GM13976 (cell line): ENCODE results near the gene GNG3.

Source experiments
- DNase-seq: peaks from one replicate; pipeline ENCODE4 v3.0.0; 2012; ENCODE audit warnings: low spot score
- in situ Hi-C: fragments of 300-500 bp; cut with MboI; formaldehyde crosslinking; loops from one replicate; pipeline ENCODE4 v1.12.0; 2022; ENCODE audit warnings: low sequenced_read_pairs, mixed read lengths, inconsistent platforms; ENCODE audit not compliant: unreplicated experiment
- TF ChIP-seq, protein P1 (sequence below): IDR thresholded peaks from 2 replicates; pipeline ENCODE4 v1.5.1; 2012; ENCODE audit warnings: borderline replicate concordance, mild to moderate bottlenecking; ENCODE audit not compliant: insufficient read depth; ENCODE audit errors: extremely low read depth, missing control alignments, control extremely low read depth

GNG3 gene

DNA sequence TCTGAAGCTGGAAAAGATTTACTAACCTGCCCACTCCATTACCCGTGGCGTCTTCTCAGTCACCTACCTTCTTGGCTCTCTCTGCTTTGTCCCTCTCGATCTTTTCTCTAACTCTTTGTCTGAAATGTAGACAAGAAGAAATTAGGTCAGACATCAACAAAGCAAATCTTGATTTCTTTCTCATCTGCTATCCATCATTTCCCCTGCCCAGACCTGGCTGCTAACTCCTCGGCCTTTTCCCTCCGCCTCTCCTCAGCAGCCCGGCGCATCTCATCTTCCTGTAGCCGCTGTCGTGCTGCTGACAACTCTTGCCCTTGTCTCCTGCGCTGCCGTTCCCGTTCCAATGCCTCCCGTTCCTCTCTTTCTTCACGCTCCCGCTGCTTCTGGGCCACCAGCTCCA lies 29.8 kb upstream of the GNG3 start:
- TF ChIP-seq, protein P1, sequence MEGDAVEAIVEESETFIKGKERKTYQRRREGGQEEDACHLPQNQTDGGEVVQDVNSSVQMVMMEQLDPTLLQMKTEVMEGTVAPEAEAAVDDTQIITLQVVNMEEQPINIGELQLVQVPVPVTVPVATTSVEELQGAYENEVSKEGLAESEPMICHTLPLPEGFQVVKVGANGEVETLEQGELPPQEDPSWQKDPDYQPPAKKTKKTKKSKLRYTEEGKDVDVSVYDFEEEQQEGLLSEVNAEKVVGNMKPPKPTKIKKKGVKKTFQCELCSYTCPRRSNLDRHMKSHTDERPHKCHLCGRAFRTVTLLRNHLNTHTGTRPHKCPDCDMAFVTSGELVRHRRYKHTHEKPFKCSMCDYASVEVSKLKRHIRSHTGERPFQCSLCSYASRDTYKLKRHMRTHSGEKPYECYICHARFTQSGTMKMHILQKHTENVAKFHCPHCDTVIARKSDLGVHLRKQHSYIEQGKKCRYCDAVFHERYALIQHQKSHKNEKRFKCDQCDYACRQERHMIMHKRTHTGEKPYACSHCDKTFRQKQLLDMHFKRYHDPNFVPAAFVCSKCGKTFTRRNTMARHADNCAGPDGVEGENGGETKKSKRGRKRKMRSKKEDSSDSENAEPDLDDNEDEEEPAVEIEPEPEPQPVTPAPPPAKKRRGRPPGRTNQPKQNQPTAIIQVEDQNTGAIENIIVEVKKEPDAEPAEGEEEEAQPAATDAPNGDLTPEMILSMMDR, result no peak
- DNase-seq, result no peak
- in situ Hi-C loops, result no loop called here

DNA sequence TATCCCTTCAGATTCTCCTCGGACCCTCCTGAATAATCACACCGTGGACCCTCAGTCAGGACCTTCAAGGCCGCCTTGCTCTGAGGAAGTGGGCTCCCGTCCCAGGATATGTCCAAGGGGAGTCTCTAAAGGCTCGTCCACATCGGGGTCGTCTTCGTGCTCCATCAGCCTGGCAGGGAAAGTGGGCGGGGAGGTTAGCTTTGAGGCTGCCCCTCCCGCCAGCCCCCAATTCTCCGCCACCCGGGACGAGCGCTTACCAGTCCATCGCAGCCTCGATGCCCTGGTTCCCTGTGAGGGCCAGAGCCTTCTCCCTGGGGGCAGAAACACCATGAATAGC lies 29.1 kb upstream of the GNG3 start:
- in situ Hi-C loops, result no loop called here
- TF ChIP-seq, protein P1, result no peak

DNA sequence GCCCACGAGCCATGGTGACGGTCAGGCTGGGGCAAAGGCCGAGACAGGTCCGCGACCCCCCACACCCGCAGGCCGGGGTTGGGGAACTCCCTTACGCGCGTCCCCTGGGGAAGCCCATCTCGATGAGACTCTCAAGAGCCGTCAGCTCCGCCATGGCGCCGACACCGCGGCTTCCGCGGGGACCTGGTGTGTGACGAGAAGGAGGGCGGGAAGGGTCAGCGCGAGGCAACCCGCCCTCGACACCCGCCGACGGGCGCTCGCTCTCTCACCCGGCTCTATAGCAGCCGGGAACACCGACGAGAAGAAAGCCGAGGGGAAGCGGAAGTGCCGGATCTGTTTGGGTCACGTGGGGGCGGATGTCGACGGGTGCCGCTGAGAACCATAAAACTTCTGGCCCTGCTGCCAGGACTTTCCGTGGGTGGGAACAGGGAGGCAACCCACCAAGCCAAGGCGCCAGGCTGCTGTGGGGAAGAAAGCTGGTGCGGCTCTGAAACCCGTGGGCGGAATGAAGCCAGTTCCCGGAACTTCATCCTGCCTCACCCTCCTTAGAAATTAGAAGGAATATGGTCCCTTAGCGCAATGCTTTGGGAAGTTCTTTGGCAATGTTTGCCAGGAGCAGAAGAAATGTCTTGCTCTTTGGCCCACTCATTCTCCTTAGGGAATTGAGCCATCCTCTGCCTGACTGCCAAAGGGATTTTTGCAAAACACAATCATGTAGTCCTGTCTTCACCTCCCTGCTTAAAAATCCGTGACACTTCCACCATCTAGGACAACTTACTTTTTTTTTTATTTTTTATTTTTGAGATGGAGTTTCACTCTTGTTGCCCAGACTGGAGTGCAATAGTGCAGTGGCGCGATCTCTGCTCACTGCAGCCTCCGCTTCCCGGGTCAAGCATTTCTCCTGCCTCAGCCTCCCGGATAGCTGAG lies 28.4 kb upstream of the GNG3 start, which contains the start of gene UBXN1:
Gene UBXN1 (minus strand): TSS at position 304 of the 927 bp plus-strand sequence. CDS start 150 bp downstream, at position 154.
- DNase-seq, result peak; percentile 94
- in situ Hi-C loops, result no loop called here
- TF ChIP-seq, protein P1, result no peak

More for the DNA sequence above, 29.1 kb upstream of the GNG3 start:
- DNase-seq, result no peak

DNA sequence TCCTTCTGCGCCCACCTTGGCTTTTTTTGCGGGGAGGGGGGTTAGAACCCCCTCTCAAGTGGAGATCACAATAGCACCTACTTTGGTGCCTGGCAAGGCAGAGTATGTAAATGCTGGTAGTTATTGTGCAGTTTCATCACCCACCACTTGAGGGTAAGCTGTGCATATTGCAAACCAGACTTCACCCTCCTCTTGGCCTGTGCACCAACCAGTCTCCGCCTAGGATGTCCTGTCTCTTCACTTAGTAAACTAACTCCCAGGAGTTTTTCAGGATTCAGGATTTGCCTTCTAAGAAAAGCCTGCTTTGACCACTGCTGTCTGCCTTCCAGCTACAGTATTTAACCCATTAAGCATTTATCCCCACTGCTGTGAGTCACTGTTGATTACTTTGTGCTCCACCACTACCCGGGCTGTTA lies 26.6 kb upstream of the GNG3 start:
- in situ Hi-C loops, result no loop called here
- peak; percentile 64 for DNase-seq
- TF ChIP-seq, protein P1, result peak; percentile 28

DNA sequence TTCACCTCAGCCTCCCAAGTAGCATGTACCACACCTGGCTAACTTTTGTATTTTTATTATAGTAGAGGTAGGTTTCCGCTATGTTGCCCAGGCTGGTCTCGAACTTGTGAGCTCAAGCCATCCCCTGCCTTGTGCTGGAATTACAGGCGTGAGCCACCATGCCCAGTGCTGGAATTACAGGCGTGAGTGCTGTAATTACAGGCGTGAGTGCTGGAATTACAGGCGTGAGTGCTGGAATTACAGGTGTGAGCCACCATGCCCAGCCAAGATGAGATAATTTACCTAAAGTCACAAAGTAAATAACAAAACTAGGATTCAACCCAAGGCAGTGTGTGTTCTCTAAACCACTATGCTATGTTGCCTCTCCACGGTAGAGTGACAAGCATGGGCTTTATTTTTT lies 25.0 kb upstream of the GNG3 start:
- no peak for DNase-seq
- in situ Hi-C loops, result no loop called here
- TF ChIP-seq, protein P1, result no peak

DNA sequence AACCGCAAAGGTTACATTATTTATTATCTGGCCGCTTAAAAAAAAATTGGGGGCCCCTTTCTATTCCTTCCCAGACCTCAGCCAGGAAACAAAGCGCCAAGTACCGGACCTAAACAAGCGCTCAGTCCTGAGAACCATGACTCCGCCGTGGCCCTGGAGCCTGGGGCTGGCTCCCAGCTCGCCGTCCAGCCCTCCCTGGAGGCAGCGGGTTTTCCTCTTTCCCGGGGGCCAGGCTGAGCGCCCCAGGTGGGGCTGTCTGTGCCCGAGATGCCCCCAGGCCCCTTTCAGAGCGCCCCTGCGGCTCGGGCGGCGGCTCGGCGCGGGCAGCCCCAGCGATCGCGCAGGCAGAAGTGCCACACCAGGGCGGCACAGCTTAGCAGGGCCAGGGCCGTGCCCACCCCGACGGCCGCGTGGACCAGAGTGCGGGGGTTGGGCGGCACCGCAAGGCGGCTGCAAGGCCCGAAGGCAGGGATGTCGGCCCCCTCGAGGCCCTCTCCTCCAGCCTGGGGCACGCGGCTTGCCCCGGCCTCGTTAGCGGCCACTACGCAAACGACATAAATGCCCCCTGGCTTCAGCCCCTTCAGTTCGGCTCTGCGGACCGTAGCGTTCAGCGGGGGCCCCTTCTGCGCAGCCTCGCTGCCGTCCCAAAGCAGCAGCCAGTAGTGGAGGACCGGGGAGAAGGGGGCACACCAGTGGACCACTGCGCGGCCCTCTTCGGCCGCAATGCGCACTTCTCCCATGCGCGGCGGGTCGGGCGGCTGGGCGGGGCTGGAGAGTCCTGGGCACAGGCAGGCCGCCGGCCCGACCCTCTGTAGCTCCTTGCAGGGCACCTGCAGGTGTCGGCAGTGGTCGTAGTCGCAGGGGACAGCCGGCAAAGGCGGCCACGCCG lies 19.7 kb upstream of the GNG3 start:
- no peak for DNase-seq
- TF ChIP-seq, protein P1, result no peak
- in situ Hi-C loops, result no loop called here
